CD4-positive, alpha-beta memory T cell (primary cell): ENCODE data around the gene ENHO. TPM values are rescaled to one million over a fixed set of nuclear protein-coding genes. Genes with fewer than 3 reads are reported as not detected.

Source experiments
- CTCF ChIA-PET: fragments of 350-600 bp; sonication (Branson Sonifier 250); formaldehyde crosslinking; loops from one replicate; lab custom pipeline; 2021; ENCODE audit warnings: inconsistent platforms; ENCODE audit not compliant: partially characterized antibody; lab: Charles Lee
- POLR2A ChIA-PET: fragments of 350-600 bp; sonication (Branson Sonifier 250); formaldehyde crosslinking; loops from one replicate; lab custom pipeline; 2021; ENCODE audit not compliant: partially characterized antibody; lab: Charles Lee
- DNase-seq, 5 donors: peaks; one replicate each; pipeline versions ENCODE4 v3.0.0 to v3.0.0-alpha.2; 2020 to 2022; ENCODE audit warnings: mixed read lengths in 1 of 5
- H3K27ac ChIP-seq: one replicate; pipeline ENCODE4 v1.7.0; 2013; ENCODE audit warnings: low read depth, low read length
- H3K27me3 ChIP-seq: 2 replicates; pipeline ENCODE4 v1.7.0; 2013; ENCODE audit warnings: mild to moderate bottlenecking, low read length, moderate library complexity; ENCODE audit not compliant: insufficient read depth
- H3K36me3 ChIP-seq: 2 replicates; pipeline ENCODE4 v1.7.0; 2013; ENCODE audit warnings: mild to moderate bottlenecking, low read length, moderate library complexity; ENCODE audit not compliant: insufficient read depth
- H3K4me1 ChIP-seq: 2 replicates; pipeline ENCODE4 v1.7.0; 2013; ENCODE audit warnings: mild to moderate bottlenecking, low read length, moderate library complexity; ENCODE audit not compliant: insufficient read depth
- H3K4me3 ChIP-seq, 2 donors: one replicate each; pipeline ENCODE4 v1.7.0; 2013; ENCODE audit warnings: low read length in 2 of 2, mild to moderate bottlenecking in 1 of 2
- H3K9me3 ChIP-seq, 2 donors: one replicate each; pipeline ENCODE4 v1.7.0; 2013; ENCODE audit warnings: low read length in 2 of 2, control low read depth in 1 of 2; ENCODE audit not compliant: control insufficient read depth in 1 of 2
- H3K27ac Mint-ChIP-seq, 7 donors: one replicate each; pipeline ENCODE4 v1.8.0; 2020 to 2021; ENCODE audit warnings: mixed read lengths in 7 of 7, mild to moderate bottlenecking in 6 of 7, inconsistent platforms in 3 of 7, moderate library complexity in 3 of 7
- H3K27me3 Mint-ChIP-seq, 2 donors: one replicate each; pipeline ENCODE4 v1.8.0; 2020 to 2021; ENCODE audit warnings: mixed read lengths in 2 of 2
- H3K36me3 Mint-ChIP-seq, 2 donors: one replicate each; pipeline ENCODE4 v1.8.0; 2020 to 2021; ENCODE audit warnings: mixed read lengths in 2 of 2, inconsistent platforms in 1 of 2, mild to moderate bottlenecking in 1 of 2
- H3K4me1 Mint-ChIP-seq, 4 donors: one replicate each; pipeline ENCODE4 v1.8.0; 2020 to 2021; ENCODE audit warnings: mixed read lengths in 4 of 4, mild to moderate bottlenecking in 1 of 4
- H3K4me3 Mint-ChIP-seq, 8 donors: one replicate each; pipeline ENCODE4 v1.8.0; 2020 to 2021; ENCODE audit warnings: mixed read lengths in 8 of 8, mild to moderate bottlenecking in 7 of 8, moderate library complexity in 6 of 8, inconsistent platforms in 3 of 8
- H3K9me3 Mint-ChIP-seq, 8 donors: one replicate each; pipeline ENCODE4 v1.8.0; 2020 to 2021; ENCODE audit warnings: mixed read lengths in 8 of 8, mild to moderate bottlenecking in 5 of 8, inconsistent platforms in 3 of 8, moderate library complexity in 1 of 8
- intact Hi-C: fragments of 100-400 bp; cut with micrococcal nuclease; formaldehyde crosslinking; loops from one replicate; pipeline ENCODE4 v1.15.1; 2023
- polyA plus RNA-seq, 2 donors: library from polyadenylated mRNA; unstranded; fragments of 300-500 nt; fragmentation: Illumina TruSeq; gene quantifications; one replicate each; pipeline ENCODE4 v1.2.3, GENCODE V29; 2021
- total RNA-seq, 2 experiments: library from RNA; stranded (reverse); gene quantifications; one replicate each; pipeline ENCODE4 v1.2.3, GENCODE V29; 2021

The ENHO gene
- total and polyA plus RNA-seq, 4 experiments from 2014 or later = 0.47 TPM; not detected in 3

DNA sequence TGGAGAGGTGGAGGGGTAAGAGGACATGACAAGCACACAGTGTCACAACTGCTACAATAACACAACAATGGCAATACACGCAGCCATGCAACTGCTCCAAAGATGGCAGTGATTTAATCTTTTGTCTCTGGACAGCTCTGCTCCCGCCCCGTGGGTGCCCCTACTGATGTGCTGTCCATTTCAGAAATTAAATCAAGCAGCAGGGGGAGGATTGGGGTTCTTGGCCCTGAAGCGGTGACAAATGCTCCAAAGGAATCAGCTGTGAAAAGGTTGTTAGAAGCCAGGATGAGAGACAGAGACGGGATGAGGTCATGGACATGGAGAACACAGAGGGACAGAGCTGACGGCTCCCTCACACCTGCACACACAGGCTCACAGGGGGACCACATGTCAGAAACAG, 44.2 kb upstream of the ENHO start:
- POLR2A ChIA-PET = no interaction called here
- Histone ChIP-seq H3K36me3 (no peaks in the 10 kb centered on the region), H3K9me3 (no peaks in the 10 kb centered on the region), H3K4me3 (no peak overlapping the region), H3K27ac (no peak overlapping the region), H3K4me1 (no peaks in the 10 kb centered on the region), H3K27me3 (no peaks in the 10 kb centered on the region)
- peaks cover 0 to 2% (median 0%) of the 10 kb centered on the region in 4 donors for H3K4me1 Mint-ChIP-seq
- H3K9me3 Mint-ChIP-seq = peaks cover 0 to 11% (median under 1%) of the 10 kb centered on the region in 8 donors
- peaks cover 20 to 53% of the 10 kb centered on the region in 2 donors for H3K27me3 Mint-ChIP-seq
- no peaks in the 10 kb centered on the region for H3K36me3 Mint-ChIP-seq
- H3K4me3 Mint-ChIP-seq = no peak overlapping the region
- no peak for DNase-seq
- no peak overlapping the region for H3K27ac Mint-ChIP-seq
- intact Hi-C loops = no loop called here
- CTCF ChIA-PET = no interaction called here

DNA sequence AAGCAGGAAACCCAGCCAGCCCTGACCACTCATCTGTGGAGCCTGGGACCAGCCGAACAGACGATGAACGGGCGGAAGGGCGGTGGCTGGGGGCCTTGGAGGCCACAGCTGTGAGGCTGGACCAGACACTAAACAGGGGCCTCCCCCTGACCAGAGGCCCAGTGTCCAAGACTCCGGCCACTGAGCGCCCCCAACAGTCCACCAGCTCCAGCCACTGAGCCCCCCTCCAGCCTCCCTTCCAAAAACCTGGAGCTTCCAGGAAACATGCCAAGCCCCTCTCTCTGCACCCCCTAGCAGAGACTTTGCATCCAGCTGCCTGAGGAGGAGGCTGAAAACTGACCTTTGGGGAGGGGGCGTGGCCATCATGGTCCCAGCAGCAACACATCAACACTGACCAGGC, 43.5 kb upstream of the ENHO start:
- H3K27ac ChIP-seq = no peak overlapping the region
- Mint-ChIP-seq H3K4me1 (peaks cover 0 to 2% (median 0%) of the 10 kb centered on the region in 4 donors), H3K27me3 (peaks cover 20 to 53% of the 10 kb centered on the region in 2 donors), H3K9me3 (peaks cover 0 to 16% (median 2%) of the 10 kb centered on the region in 8 donors), H3K4me3 (no peak overlapping the region), H3K27ac (no peak overlapping the region), H3K36me3 (no peaks in the 10 kb centered on the region)
- no peak for DNase-seq
- H3K9me3 ChIP-seq = no peaks in the 10 kb centered on the region
- ChIA-PET CTCF (no interaction called here), POLR2A (no interaction called here)
- no peaks in the 10 kb centered on the region for H3K4me1 ChIP-seq
- no peaks in the 10 kb centered on the region for H3K27me3 ChIP-seq
- no peaks in the 10 kb centered on the region for H3K36me3 ChIP-seq
- no peak overlapping the region for H3K4me3 ChIP-seq
- intact Hi-C loops = no loop called here

DNA sequence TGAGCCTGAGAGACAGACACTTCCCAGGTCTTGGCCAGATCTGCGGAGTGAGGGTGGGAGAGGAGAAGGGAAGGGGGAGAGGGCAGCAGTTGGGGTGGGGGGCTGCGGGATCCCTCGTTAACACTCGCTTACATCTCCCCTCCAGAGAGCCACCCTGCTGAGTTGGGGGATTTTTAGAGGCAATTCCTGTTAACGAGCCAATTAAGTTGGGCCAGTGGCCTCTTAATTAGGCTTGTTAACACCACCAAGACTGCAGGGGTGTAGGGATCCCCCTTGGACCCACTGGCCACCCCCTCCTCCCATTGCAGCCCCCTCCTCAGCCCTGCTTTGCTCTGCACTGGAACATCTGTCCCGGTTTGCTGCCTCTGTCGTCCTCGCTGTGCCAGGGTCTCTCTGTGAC, 43.1 kb upstream of the ENHO start:
- Histone ChIP-seq H3K9me3 (no peaks in the 10 kb centered on the region), H3K27me3 (no peaks in the 10 kb centered on the region), H3K4me3 (no peak overlapping the region), H3K4me1 (no peaks in the 10 kb centered on the region), H3K27ac (no peak overlapping the region), H3K36me3 (no peaks in the 10 kb centered on the region)
- DNase-seq = no peak
- peaks cover 17 to 54% of the 10 kb centered on the region in 2 donors for H3K27me3 Mint-ChIP-seq
- POLR2A ChIA-PET = no interaction called here
- H3K36me3 Mint-ChIP-seq = no peaks in the 10 kb centered on the region
- H3K27ac Mint-ChIP-seq = no peak overlapping the region
- H3K4me1 Mint-ChIP-seq = peaks cover 0 to 2% (median 0%) of the 10 kb centered on the region in 4 donors
- CTCF ChIA-PET = no interaction called here
- H3K9me3 Mint-ChIP-seq = peaks cover 0 to 17% (median 2%) of the 10 kb centered on the region in 8 donors
- H3K4me3 Mint-ChIP-seq = no peak overlapping the region
- intact Hi-C loops = no loop called here

DNA sequence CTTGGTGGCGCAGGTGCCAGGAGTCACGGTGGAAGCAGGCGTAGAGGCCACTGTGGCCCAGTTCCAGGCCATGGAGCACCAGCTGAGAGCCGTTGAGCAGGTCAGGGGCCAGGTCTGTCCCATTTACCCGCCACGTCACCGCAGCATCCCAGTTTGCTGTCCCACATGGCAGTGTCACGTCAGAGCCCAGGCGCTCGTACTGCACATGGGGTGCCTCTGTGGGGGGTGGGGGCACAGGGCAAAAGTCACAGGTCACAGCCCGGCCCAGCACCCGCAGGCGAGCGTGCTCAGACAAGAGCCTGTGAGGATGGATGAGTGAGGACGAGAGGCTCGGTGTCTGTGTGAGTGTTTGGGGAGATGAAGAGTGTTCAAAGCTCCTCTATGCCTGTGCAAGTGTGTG, 41.8 kb upstream of the ENHO start:
- intact Hi-C loops = no loop called here
- no peaks in the 10 kb centered on the region for H3K4me1 ChIP-seq
- H3K27me3 ChIP-seq = no peaks in the 10 kb centered on the region
- Mint-ChIP-seq H3K9me3 (peaks cover 0 to 17% (median 2%) of the 10 kb centered on the region in 8 donors), H3K36me3 (no peaks in the 10 kb centered on the region), H3K4me3 (no peak overlapping the region), H3K4me1 (peaks cover 0 to 2% (median under 1%) of the 10 kb centered on the region in 4 donors), H3K27ac (peak overlapping the region in 1 of 7 donors; percentile 52), H3K27me3 (peaks cover 22 to 51% of the 10 kb centered on the region in 2 donors)
- no peaks in the 10 kb centered on the region for H3K36me3 ChIP-seq
- H3K4me3 ChIP-seq = no peak overlapping the region
- no peak for DNase-seq
- ChIA-PET POLR2A (no interaction called here), CTCF (interaction anchor here (1.4 kb wide), 1 partner anchor 110 kb away, joined by 3 read pairs; no protein-coding TSS in a partner anchor)
- H3K27ac ChIP-seq = no peak overlapping the region
- H3K9me3 ChIP-seq = no peaks in the 10 kb centered on the region

- Mint-ChIP-seq H3K4me3 (no peak overlapping the region), H3K4me1 (peaks cover 0 to 2% (median under 1%) of the 10 kb centered on the region in 4 donors), H3K36me3 (no peaks in the 10 kb centered on the region), H3K27ac (no peak overlapping the region), H3K9me3 (peaks cover 0 to 17% (median 2%) of the 10 kb centered on the region in 8 donors), H3K27me3 (peaks cover 21 to 55% of the 10 kb centered on the region in 2 donors)
- intact Hi-C loops = no loop called here
- no peak for DNase-seq
- Histone ChIP-seq H3K4me1 (no peaks in the 10 kb centered on the region), H3K27ac (no peak overlapping the region), H3K27me3 (no peaks in the 10 kb centered on the region), H3K4me3 (no peak overlapping the region), H3K9me3 (no peaks in the 10 kb centered on the region), H3K36me3 (no peaks in the 10 kb centered on the region)
- CTCF ChIA-PET = interaction anchor here (1.2 to 1.4 kb wide), 2 partner anchors 40 to 108 kb away, joined by 3 to 4 read pairs; no protein-coding TSS in a partner anchor
- POLR2A ChIA-PET = no interaction called here
These were observed 40.5 kb upstream of the ENHO start for GRCh38 chr9:34563262-34563661.

- no peak overlapping the region for H3K27ac ChIP-seq
- CTCF ChIA-PET = interaction anchor here (1.2 kb wide), 1 partner anchor 41 kb away, joined by 4 read pairs; no protein-coding TSS in a partner anchor
These were observed 39.5 kb upstream of the ENHO start for GRCh38 chr9:34562135-34562745.

GRCh38 chr9:34560599-34561214, 37.9 kb upstream of the ENHO start:
- ChIA-PET POLR2A (no interaction called here), CTCF (interaction anchor here (1.2 kb wide), 1 partner anchor 54 kb away, joined by 3 read pairs; no protein-coding TSS in a partner anchor)
- Histone ChIP-seq H3K9me3 (no peaks in the 10 kb centered on the region), H3K36me3 (no peaks in the 10 kb centered on the region), H3K4me1 (no peaks in the 10 kb centered on the region), H3K4me3 (no peak overlapping the region), H3K27me3 (no peaks in the 10 kb centered on the region), H3K27ac (no peak overlapping the region)
- intact Hi-C loops = no loop called here
- Mint-ChIP-seq H3K9me3 (peaks cover 0 to 17% (median 2%) of the 10 kb centered on the region in 8 donors), H3K36me3 (no peaks in the 10 kb centered on the region), H3K4me1 (peaks cover 0 to 2% (median under 1%) of the 10 kb centered on the region in 4 donors), H3K27ac (no peak overlapping the region), H3K4me3 (no peak overlapping the region), H3K27me3 (peaks cover 17 to 62% of the 10 kb centered on the region in 2 donors)
- no peak for DNase-seq

More at GRCh38 chr9:34562135-34562745, 39.5 kb upstream of the ENHO start:
- no peak for DNase-seq
- H3K4me3 ChIP-seq = no peak overlapping the region
- H3K27me3 ChIP-seq = no peaks in the 10 kb centered on the region
- no peak overlapping the region for H3K27ac Mint-ChIP-seq
- H3K27me3 Mint-ChIP-seq = peaks cover 21 to 62% of the 10 kb centered on the region in 2 donors
- no peak overlapping the region for H3K4me3 Mint-ChIP-seq
- POLR2A ChIA-PET = no interaction called here
- no peaks in the 10 kb centered on the region for H3K36me3 ChIP-seq
- peaks cover 0 to 17% (median 2%) of the 10 kb centered on the region in 8 donors for H3K9me3 Mint-ChIP-seq
- H3K4me1 ChIP-seq = no peaks in the 10 kb centered on the region
- intact Hi-C loops = no loop called here
- H3K4me1 Mint-ChIP-seq = peaks cover 0 to 2% (median under 1%) of the 10 kb centered on the region in 4 donors
- no peaks in the 10 kb centered on the region for H3K9me3 ChIP-seq
- H3K36me3 Mint-ChIP-seq = no peaks in the 10 kb centered on the region
